ENCODE measurements around the gene CTU1. TPM values are rescaled to one million over a fixed set of nuclear protein-coding genes. Genes with fewer than 3 reads are reported as not detected.

The CTU1 gene
- total RNA-seq, 1 donor from 2014 or later = 19.3 TPM

Other genes starting within 250 kb of the CTU1 start
- gene KLK2, start 235.0 kb downstream of the CTU1 start, total RNA-seq = not detected in 2 replicates
- not detected in 2 replicates for gene KLK4, start 197.0 kb downstream of the CTU1 start, total RNA-seq
- not detected in 2 replicates for gene KLK5, start 155.4 kb downstream of the CTU1 start, total RNA-seq
- gene KLK6, start 138.8 kb downstream of the CTU1 start, total RNA-seq = not detected in 2 replicates
- not detected in 2 replicates for gene KLK7, start 124.5 kb downstream of the CTU1 start, total RNA-seq
- gene KLK8, start 106.8 kb downstream of the CTU1 start, total RNA-seq = not detected in 2 replicates
- gene KLK10, start 88.7 kb downstream of the CTU1 start, total RNA-seq = not detected in 2 replicates
- gene KLK11, start 81.8 kb downstream of the CTU1 start, total RNA-seq = not detected in 2 replicates
- not detected in 2 replicates for gene KLK12, start 73.4 kb downstream of the CTU1 start, total RNA-seq
- not detected in 2 replicates for gene KLK13, start 43.3 kb downstream of the CTU1 start, total RNA-seq
- not detected in 2 replicates for gene KLK14, start 25.5 kb downstream of the CTU1 start, total RNA-seq
- gene SIGLEC9, start 16.5 kb upstream of the CTU1 start, total RNA-seq = not detected in 2 replicates
- not detected in 2 replicates for gene SIGLEC7, start 33.9 kb upstream of the CTU1 start, total RNA-seq
- not detected in 2 replicates for gene CD33, start 116.7 kb upstream of the CTU1 start, total RNA-seq
- gene SIGLECL1, start 142.7 kb upstream of the CTU1 start, total RNA-seq = not detected in 2 replicates
- gene IGLON5, start 203.2 kb upstream of the CTU1 start, total RNA-seq = not detected in 2 replicates
- gene VSIG10L, start 233.7 kb upstream of the CTU1 start, total RNA-seq = 0.82 and 0.88 TPM in 2 replicates